ENCODE data around the gene NFKBIA. TPM values are rescaled to one million over a fixed set of nuclear protein-coding genes. Genes with fewer than 3 reads are reported as not detected.

Gene NFKBIA
- total and polyA plus RNA-seq, 4 donors: 46.9 to 204 (median 86.3) TPM

Other genes starting within 250 kb of the NFKBIA start
- 100 to 1,000 TPM in 1 of 2 donors, 10 to 100 TPM in 1; 91.5 to 106 TPM for gene PSMA6, start 112.4 kb downstream of the NFKBIA start, total RNA-seq
- gene PSMA6, start 112.4 kb downstream of the NFKBIA start, polyA plus RNA-seq: 100 to 1,000 TPM in 1 of 2 donors, 10 to 100 TPM in 1; 87.5 to 151 TPM
- gene INSM2, start 129.4 kb upstream of the NFKBIA start, total RNA-seq: under 1 TPM in 1 of 2 donors, not detected in 1; under 0.01 TPM
- gene INSM2, start 129.4 kb upstream of the NFKBIA start, polyA plus RNA-seq: not detected

Measured in liver (tissue), 4 donors.